GM19328 (cell line): ENCODE data around the gene PYROXD2.
"Not testable (repeated sequence)": the region's sequence is repeated elsewhere in the genome, so short reads cannot be mapped to it uniquely, and the experiment has no call there.

ENCODE experiments used
- ATAC-seq: cut with Tn5 transposase; IDR thresholded peaks from one replicate; pipeline ENCODE4 v1.9.1; 2021; ENCODE audit warnings: mild to moderate bottlenecking, moderate library complexity; ENCODE audit not compliant: unreplicated experiment

The PYROXD2 gene

GRCh38 chr10:98396096-98397063, 18.6 kb downstream of the PYROXD2 start:
- ATAC-seq = no peak

- no peak for ATAC-seq
Observed at GRCh38 chr10:98394851-98395440, 20.0 kb downstream of the PYROXD2 start.

DNA sequence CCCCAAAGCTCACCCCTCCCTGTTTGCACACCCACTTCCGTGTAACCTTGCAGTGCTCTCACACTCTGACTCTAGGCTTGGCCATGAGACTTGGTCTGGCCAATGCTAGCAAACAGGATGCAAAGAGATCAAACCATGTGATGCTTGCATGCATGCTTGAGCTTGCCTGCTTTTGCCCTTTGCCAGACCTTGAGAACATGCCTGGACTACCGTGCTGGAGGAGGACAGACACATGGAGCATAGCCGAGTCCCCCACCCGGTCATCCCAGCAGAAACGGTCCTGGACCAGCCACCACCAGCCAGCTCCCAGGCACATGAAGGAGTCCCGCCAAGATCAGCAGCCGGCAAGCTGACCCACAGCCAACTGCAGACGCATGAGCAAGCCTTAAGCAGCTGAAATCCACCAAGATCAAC, 23.4 kb downstream of the PYROXD2 start:
- no peak for ATAC-seq

GRCh38 chr10:98391065-98391464, 23.9 kb downstream of the PYROXD2 start:
- no peak for ATAC-seq

DNA sequence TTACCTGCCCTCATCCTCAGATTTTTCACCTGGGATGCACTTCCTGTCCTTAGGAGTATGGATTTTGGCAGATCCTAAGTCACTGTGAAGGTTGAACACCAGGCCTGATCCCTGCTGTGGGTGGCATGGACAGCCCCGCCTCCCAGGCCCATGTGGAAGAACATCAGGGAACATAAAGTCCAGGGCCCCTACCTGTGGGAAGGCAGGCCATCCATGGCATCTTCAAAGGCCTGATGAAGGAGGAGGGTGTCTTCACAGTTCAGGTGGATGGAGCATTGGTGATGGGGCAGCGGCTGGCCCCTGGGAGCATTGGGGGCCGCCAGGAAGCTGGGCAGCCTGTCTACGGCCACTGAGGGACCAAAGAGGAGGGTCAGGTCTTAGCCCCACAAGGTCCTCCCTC, 24.6 kb downstream of the PYROXD2 start:
- no peak for ATAC-seq

DNA sequence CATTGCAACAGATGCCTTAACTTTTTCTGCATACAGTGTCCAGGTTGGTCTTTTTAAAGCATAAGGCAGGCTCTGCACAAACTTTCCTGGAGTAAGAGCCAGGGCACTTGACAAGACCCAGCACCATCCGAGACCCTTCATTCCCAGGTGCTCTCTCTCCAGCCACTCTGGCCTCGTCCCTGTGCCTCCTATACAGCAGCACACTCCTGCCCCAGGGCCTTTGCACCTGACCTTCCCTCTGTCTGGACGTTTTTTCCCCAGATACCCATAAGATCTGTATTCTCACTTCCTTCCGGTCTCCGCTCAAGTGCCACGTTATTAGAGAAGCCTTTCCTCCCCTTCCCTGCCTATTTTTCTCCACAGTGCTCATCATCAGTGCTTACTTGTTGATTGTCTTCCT, 25.6 kb downstream of the PYROXD2 start:
- no peak for ATAC-seq

DNA sequence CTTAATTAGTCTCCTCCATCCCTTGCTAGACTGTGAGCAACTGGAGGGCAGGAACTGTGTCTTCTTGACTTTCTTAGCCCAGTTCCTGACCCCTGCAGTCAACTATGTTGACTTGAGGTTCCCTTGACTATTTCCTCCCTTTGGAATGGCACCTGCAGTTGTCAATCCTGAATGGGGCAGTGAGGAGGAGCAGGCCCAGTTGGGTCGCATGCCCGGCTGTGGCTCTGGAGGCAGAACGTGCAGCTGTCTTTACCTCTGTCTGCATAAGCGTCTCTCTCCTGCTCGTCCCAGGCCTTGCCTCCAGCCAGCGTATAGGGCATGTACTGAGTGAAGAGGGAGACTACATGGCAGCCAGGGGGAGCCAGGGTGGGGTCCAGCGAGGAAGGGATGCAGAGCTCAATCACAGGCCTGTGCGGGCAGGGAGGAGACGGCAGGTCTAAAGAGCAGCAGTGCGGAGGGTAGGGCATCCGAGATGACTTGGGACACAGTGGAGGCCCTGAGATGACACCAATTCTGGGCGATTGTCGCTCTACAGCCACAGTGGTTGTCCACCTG, 26.8 kb downstream of the PYROXD2 start:
- no peak for ATAC-seq

DNA sequence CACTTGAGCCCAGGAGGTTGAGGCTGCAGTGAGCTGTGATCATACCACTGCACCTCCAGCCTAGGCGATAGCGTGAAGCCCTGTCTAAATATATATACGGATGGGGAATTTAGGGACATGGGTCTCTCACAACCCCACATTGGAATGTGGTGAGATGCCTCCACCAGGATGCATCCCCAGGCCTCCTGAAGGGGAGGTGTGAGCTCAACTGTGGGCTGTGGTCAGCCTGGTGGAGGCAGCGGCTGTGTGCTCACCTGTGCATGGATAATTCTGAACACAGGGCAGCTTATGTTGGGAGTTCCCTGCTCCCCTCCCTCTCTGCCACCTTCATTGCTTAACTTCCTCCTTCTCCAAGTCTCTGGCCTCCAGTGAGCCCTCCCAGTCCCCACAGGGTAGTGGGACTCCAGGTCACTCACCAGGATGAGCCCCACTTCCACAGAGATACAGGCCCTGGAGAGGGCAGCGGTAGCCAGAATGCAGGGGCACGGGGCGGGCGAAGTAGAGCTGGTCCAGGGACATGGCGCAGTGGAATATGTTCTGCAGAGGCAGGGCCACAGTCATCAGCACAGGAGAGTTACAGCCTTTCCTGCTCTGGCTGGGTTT, 30.4 kb downstream of the PYROXD2 start:
- ATAC-seq = no peak

- ATAC-seq = no peak
Observed at GRCh38 chr10:98383869-98384268, 31.1 kb downstream of the PYROXD2 start.

- not testable (repeated sequence) for ATAC-seq
Observed at GRCh38 chr10:98383134-98383667, 31.8 kb downstream of the PYROXD2 start.

GRCh38 chr10:98382691-98383101, 32.3 kb downstream of the PYROXD2 start:
- no peak for ATAC-seq

- no peak for ATAC-seq
Observed at GRCh38 chr10:98380493-98381339, 34.3 kb downstream of the PYROXD2 start.

DNA sequence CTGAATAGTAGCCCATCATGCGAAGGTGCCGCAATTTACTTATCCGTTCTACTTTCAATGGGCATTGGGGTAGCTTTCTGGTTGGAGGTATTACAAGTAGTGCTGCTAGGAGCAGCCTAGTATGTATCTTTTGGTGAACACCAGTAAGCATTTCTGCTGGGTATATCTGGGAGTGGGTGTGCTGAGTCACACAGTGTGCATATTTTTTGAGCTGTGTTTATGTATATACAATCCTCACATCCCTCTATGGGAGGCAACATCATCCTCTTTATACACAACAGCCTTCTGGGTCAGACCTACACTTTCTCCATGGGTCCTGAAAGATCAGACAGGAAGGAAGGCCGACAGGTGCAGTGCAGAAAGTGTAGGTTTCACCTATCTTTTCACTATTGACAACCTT, 36.3 kb downstream of the PYROXD2 start:
- no peak for ATAC-seq

GRCh38 chr10:98377536-98377935, 37.4 kb downstream of the PYROXD2 start:
- no peak for ATAC-seq

DNA sequence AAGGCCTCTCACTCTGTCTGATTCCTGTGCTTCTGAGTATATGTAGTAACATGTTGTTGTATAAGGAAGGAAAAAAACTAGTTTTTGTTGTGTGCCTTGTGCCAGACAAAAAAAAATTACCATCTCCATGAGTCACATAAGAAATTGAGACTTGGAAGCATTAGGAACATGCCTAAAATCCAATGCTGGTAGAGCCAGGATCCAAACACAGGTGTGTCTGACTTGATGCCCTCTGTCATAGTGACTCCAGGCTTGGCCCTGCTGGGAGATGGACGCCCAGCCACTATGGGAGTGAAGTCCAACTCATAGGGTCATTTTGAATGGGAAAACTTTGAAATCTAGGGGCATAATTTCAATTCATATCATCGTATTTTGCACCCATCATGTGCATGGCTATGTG, 38.0 kb downstream of the PYROXD2 start:
- ATAC-seq = no peak

GRCh38 chr10:98376485-98376884, 38.5 kb downstream of the PYROXD2 start:
- ATAC-seq = no peak

GRCh38 chr10:98374217-98374985, 40.6 kb downstream of the PYROXD2 start:
- no peak for ATAC-seq

- ATAC-seq = no peak
Observed at GRCh38 chr10:98373260-98374040, 41.5 kb downstream of the PYROXD2 start.
